Omental fat pad (tissue), 4 donors: ENCODE data around the gene PDE4D. TPM values are rescaled to one million over a fixed set of nuclear protein-coding genes. Genes with fewer than 3 reads are reported as not detected.
A peak's percentile ranks its signal among the peaks of the same experiment; 100 is the strongest.

Experiments used
- ATAC-seq: fragments of 150-250 bp; one replicate; pipeline ENCODE4 v1.9.1; 2016; ENCODE audit warnings: mild to moderate bottlenecking, moderate library complexity; ENCODE audit not compliant: low FRiP score
- DNase-seq: peaks from one replicate; pipeline ENCODE4 v3.0.0-alpha.2; 2019; ENCODE audit warnings: low spot score
- total RNA-seq, 4 donors: library from RNA; depleted of rRNA; stranded (reverse); fragments of >200 nt; gene quantifications; one replicate each; pipeline ENCODE4 v1.1.0, GENCODE V29; 2016
- TF ChIP-seq, protein P1 (sequence below), 3 donors: fragments of 450-650 bp; IDR thresholded peaks; one replicate each; pipeline ENCODE4 v1.5.1; 2016 to 2017; ENCODE audit warnings: antibody characterized with exemption in 3 of 3, mild to moderate bottlenecking in 3 of 3, moderate library complexity in 2 of 3

Gene PDE4D
- total RNA-seq, 4 donors from 2014 or later: 32.5 to 94.8 (median 43.2) TPM

- no peak for DNase-seq
- ATAC-seq: no peak
- TF ChIP-seq, protein P1, sequence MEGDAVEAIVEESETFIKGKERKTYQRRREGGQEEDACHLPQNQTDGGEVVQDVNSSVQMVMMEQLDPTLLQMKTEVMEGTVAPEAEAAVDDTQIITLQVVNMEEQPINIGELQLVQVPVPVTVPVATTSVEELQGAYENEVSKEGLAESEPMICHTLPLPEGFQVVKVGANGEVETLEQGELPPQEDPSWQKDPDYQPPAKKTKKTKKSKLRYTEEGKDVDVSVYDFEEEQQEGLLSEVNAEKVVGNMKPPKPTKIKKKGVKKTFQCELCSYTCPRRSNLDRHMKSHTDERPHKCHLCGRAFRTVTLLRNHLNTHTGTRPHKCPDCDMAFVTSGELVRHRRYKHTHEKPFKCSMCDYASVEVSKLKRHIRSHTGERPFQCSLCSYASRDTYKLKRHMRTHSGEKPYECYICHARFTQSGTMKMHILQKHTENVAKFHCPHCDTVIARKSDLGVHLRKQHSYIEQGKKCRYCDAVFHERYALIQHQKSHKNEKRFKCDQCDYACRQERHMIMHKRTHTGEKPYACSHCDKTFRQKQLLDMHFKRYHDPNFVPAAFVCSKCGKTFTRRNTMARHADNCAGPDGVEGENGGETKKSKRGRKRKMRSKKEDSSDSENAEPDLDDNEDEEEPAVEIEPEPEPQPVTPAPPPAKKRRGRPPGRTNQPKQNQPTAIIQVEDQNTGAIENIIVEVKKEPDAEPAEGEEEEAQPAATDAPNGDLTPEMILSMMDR (IDR thresholded peaks at IDR 0.05): no peak
Observed at GRCh38 chr5:59178482-59178881, 715.0 kb downstream of the PDE4D start.

DNA sequence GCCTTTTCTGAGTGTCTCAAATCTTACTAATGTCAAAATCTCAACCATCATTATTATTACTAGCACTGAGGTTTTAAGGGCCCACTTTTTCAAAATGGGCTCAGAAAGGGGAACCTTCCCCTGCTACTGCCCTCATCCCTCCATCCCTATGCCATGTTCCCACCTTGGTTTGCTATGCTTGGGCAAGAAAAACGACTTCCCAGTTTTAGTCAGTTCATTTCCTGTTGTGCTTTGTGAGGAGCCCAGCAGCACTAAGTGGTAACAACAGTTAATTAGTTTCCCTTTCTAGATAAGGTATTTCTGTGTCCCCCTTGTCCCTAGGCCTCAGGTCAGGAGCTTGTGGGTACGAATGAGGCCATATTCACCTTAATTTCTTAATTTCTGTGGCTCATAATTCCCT is 715.5 kb downstream of the PDE4D start:
- ATAC-seq (no peak), DNase-seq (no peak)
- TF ChIP-seq, protein P1 (IDR thresholded peaks at IDR 0.05): no peak

DNA sequence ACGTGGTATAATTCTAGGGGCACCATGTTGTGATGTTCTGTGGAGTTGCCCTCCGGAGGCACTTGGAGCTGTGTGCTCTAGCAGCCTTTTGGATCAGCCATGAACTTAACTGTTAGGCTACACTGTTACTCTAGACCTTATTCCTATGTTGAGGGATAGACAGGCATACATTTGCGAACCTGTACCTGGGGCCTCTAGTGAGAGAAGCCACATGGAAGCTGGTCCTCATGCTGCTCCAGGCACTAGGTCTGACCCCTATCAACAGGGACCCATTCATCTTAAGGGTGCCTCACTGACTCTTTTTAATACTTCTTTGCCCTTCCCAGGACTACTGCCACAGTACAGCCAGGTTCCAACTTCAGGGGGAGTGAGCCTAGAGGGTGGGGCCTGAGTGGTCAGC is 715.9 kb downstream of the PDE4D start:
- no peak for ATAC-seq
- TF ChIP-seq, protein P1 (IDR thresholded peaks at IDR 0.05): no peak
- DNase-seq: no peak

- DNase-seq (no peak), ATAC-seq (peak; percentile 84)
- TF ChIP-seq, protein P1 (IDR thresholded peaks at IDR 0.05): peak in 1 of 3 donors; percentile 68
Observed at GRCh38 chr5:59174248-59174844, 719.2 kb downstream of the PDE4D start.

GRCh38 chr5:59173578-59173977 is 719.9 kb downstream of the PDE4D start:
- DNase-seq: no peak
- no peak for ATAC-seq
- TF ChIP-seq, protein P1 (IDR thresholded peaks at IDR 0.05): no peak

DNA sequence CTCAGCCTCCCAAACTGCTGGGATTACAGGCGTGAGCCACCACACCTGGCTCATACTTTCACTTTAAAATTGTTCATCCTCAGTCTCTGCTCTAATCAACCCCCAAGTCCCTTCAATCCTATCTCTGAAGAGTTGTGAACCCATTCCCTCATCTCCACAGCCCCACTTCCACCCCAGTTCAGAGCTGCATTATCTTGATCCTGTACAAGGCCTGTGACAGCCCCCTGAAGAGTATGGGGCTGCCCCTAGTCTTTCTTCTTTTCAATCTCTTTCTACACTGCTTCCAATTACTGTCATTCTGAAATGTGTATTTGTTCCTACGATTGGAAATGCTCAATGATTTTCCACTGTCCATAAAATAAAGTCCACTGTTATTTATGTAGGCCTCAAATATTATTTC is 722.4 kb downstream of the PDE4D start:
- no peak for DNase-seq
- TF ChIP-seq, protein P1 (IDR thresholded peaks at IDR 0.05): no peak
- no peak for ATAC-seq

DNA sequence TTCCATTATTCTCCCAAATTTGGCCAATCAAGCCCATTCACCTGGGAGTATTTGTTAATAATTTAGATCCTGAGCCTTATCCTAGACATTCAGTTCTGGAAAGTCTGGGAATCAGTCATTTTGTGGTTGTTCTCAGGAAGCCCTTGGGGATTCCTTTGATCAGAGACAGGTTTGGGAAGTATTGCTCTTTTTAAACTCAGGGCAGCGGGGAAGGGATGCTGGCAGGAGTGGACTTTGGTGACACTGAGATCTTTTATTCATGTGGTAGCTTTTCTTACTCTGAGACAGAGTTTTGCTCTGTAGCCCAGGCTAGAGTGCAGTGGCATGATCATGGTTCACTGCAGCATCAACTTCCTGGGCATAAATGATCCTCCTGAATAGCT is 723.8 kb downstream of the PDE4D start:
- ATAC-seq (no peak), DNase-seq (no peak)
- TF ChIP-seq, protein P1 (IDR thresholded peaks at IDR 0.05): no peak
